NB4 (cell line): ENCODE data around the gene BRPF1.

Source experiments
- MAX ChIP-seq: IDR thresholded peaks from 2 replicates; pipeline ENCODE4 v1.6.1; 2011; ENCODE audit warnings: low read depth, low read length
- POLR2A ChIP-seq: IDR thresholded peaks from 2 replicates; pipeline ENCODE4 v1.6.1; 2011; ENCODE audit warnings: mild to moderate bottlenecking; ENCODE audit not compliant: insufficient read length; ENCODE audit errors: extremely low read depth
- TF ChIP-seq, protein P1 (sequence below): IDR thresholded peaks from one replicate; pipeline ENCODE4 v1.5.1; 2012; ENCODE audit warnings: low read depth, low read length

GRCh38 chr3:9698293-9698692, 33.2 kb upstream of the BRPF1 start:
- TF ChIP-seq MAX (no peak), POLR2A (no peak)
- TF ChIP-seq, protein P1, sequence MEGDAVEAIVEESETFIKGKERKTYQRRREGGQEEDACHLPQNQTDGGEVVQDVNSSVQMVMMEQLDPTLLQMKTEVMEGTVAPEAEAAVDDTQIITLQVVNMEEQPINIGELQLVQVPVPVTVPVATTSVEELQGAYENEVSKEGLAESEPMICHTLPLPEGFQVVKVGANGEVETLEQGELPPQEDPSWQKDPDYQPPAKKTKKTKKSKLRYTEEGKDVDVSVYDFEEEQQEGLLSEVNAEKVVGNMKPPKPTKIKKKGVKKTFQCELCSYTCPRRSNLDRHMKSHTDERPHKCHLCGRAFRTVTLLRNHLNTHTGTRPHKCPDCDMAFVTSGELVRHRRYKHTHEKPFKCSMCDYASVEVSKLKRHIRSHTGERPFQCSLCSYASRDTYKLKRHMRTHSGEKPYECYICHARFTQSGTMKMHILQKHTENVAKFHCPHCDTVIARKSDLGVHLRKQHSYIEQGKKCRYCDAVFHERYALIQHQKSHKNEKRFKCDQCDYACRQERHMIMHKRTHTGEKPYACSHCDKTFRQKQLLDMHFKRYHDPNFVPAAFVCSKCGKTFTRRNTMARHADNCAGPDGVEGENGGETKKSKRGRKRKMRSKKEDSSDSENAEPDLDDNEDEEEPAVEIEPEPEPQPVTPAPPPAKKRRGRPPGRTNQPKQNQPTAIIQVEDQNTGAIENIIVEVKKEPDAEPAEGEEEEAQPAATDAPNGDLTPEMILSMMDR, result no peak
